ENCODE data around the gene ARHGAP10. TPM values are rescaled to one million over a fixed set of nuclear protein-coding genes. Genes with fewer than 3 reads are reported as not detected.
"Not testable (repeated sequence)": the region's sequence is repeated elsewhere in the genome, so short reads cannot be mapped to it uniquely, and the experiment has no call there.

Gene ARHGAP10
- total RNA-seq, 1 donor from 2014 or later = 10.9 TPM

- no peak for DNase-seq (ENCODE audit: low read depth)
- H3K4me3 ChIP-seq (ENCODE audit: low read depth, low read length) = no peak overlapping the region
- no peak for TF ChIP-seq CTCF (conservative IDR thresholded peaks at IDR 0.05; ENCODE audit: low read depth, low read length)
These were observed 262.2 kb downstream of the ARHGAP10 start for GRCh38 chr4:147994076-147994475.

GRCh38 chr4:147994491-147995385 lies 262.9 kb downstream of the ARHGAP10 start:
- no peak overlapping the region for H3K4me3 ChIP-seq (ENCODE audit: low read depth, low read length)
- no peak for TF ChIP-seq CTCF (conservative IDR thresholded peaks at IDR 0.05; ENCODE audit: low read depth, low read length)
- DNase-seq (ENCODE audit: low read depth) = no peak

- no peak overlapping the region for H3K4me3 ChIP-seq (ENCODE audit: low read depth, low read length)
- no peak for DNase-seq (ENCODE audit: low read depth)
- no peak for TF ChIP-seq CTCF (conservative IDR thresholded peaks at IDR 0.05; ENCODE audit: low read depth, low read length)
These were observed 265.0 kb downstream of the ARHGAP10 start for GRCh38 chr4:147996859-147997258.

GRCh38 chr4:148000038-148000437 lies 268.1 kb downstream of the ARHGAP10 start:
- not testable (repeated sequence) for H3K4me3 ChIP-seq (ENCODE audit: low read depth, low read length); DNase-seq (ENCODE audit: low read depth)

GRCh38 chr4:148004228-148004857 lies 272.5 kb downstream of the ARHGAP10 start:
- DNase-seq (ENCODE audit: low read depth) = no peak
- H3K4me3 ChIP-seq (ENCODE audit: low read depth, low read length) = no peak overlapping the region
- TF ChIP-seq CTCF (conservative IDR thresholded peaks at IDR 0.05; ENCODE audit: low read depth, low read length) = no peak

GRCh38 chr4:148006001-148006400 lies 274.1 kb downstream of the ARHGAP10 start:
- no peak for TF ChIP-seq CTCF (conservative IDR thresholded peaks at IDR 0.05; ENCODE audit: low read depth, low read length)
- H3K4me3 ChIP-seq (ENCODE audit: low read depth, low read length) = no peak overlapping the region
- DNase-seq (ENCODE audit: low read depth) = no peak

GRCh38 chr4:148007314-148007760 lies 275.4 kb downstream of the ARHGAP10 start:
- TF ChIP-seq CTCF (conservative IDR thresholded peaks at IDR 0.05; ENCODE audit: low read depth, low read length) = no peak

More at GRCh38 chr4:148007314-148007760, 275.4 kb downstream of the ARHGAP10 start:
- peak overlapping the region; percentile 13 for H3K4me3 ChIP-seq (ENCODE audit: low read depth, low read length)
- DNase-seq (ENCODE audit: low read depth) = peak; percentile 99

All from epithelial cell of proximal tubule (primary cell).